ENCODE data around the gene ZNF107.

DNA sequence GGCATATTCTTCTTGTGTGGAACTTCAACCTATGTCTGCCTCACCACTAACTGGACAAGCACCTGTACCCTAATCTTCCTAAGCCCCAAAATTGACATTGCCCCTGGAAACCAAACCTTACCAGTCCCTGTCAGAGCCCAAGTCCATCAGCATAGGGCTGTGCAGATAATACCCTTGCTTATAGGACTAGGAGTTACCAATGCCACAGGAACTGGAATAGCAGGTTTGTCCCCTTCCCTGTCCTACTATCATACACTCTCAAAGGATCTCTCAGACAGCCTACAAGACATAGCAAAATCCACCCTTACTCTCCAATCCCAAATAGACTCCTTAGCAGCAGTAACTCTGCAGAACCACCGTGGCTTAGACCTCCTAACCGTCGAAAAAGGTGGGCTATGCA is 19.8 kb downstream of the ZNF107 start:
- TF ChIP-seq, protein P1, sequence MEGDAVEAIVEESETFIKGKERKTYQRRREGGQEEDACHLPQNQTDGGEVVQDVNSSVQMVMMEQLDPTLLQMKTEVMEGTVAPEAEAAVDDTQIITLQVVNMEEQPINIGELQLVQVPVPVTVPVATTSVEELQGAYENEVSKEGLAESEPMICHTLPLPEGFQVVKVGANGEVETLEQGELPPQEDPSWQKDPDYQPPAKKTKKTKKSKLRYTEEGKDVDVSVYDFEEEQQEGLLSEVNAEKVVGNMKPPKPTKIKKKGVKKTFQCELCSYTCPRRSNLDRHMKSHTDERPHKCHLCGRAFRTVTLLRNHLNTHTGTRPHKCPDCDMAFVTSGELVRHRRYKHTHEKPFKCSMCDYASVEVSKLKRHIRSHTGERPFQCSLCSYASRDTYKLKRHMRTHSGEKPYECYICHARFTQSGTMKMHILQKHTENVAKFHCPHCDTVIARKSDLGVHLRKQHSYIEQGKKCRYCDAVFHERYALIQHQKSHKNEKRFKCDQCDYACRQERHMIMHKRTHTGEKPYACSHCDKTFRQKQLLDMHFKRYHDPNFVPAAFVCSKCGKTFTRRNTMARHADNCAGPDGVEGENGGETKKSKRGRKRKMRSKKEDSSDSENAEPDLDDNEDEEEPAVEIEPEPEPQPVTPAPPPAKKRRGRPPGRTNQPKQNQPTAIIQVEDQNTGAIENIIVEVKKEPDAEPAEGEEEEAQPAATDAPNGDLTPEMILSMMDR (IDR thresholded peaks at IDR 0.05; ENCODE audit: low read depth, low read length, missing input control), result no peak
- TF ChIP-seq SP1 (IDR thresholded peaks at IDR 0.05) (no peak), RXRA (IDR thresholded peaks at IDR 0.05) (no peak), GABPA (IDR thresholded peaks at IDR 0.05 in 1 of 2, conservative IDR thresholded peaks at IDR 0.05 in 1 of 2) (no peak), JUND (IDR thresholded peaks at IDR 0.05) (no peak), TAF1 (conservative IDR thresholded peaks at IDR 0.05) (no peak), YY1 (IDR thresholded peaks at IDR 0.05) (no peak), RAD21 (IDR thresholded peaks at IDR 0.05) (no peak), FOXA1 (IDR thresholded peaks at IDR 0.05) (no peak), HNF4G (IDR thresholded peaks at IDR 0.05) (no peak)
- TF ChIP-seq, protein P2, sequence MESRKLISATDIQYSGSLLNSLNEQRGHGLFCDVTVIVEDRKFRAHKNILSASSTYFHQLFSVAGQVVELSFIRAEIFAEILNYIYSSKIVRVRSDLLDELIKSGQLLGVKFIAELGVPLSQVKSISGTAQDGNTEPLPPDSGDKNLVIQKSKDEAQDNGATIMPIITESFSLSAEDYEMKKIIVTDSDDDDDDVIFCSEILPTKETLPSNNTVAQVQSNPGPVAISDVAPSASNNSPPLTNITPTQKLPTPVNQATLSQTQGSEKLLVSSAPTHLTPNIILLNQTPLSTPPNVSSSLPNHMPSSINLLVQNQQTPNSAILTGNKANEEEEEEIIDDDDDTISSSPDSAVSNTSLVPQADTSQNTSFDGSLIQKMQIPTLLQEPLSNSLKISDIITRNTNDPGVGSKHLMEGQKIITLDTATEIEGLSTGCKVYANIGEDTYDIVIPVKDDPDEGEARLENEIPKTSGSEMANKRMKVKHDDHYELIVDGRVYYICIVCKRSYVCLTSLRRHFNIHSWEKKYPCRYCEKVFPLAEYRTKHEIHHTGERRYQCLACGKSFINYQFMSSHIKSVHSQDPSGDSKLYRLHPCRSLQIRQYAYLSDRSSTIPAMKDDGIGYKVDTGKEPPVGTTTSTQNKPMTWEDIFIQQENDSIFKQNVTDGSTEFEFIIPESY (IDR thresholded peaks at IDR 0.05), result no peak
- TF ChIP-seq, protein P3, sequence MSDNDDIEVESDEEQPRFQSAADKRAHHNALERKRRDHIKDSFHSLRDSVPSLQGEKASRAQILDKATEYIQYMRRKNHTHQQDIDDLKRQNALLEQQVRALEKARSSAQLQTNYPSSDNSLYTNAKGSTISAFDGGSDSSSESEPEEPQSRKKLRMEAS (IDR thresholded peaks at IDR 0.05), result no peak
- TF ChIP-seq, protein P4, sequence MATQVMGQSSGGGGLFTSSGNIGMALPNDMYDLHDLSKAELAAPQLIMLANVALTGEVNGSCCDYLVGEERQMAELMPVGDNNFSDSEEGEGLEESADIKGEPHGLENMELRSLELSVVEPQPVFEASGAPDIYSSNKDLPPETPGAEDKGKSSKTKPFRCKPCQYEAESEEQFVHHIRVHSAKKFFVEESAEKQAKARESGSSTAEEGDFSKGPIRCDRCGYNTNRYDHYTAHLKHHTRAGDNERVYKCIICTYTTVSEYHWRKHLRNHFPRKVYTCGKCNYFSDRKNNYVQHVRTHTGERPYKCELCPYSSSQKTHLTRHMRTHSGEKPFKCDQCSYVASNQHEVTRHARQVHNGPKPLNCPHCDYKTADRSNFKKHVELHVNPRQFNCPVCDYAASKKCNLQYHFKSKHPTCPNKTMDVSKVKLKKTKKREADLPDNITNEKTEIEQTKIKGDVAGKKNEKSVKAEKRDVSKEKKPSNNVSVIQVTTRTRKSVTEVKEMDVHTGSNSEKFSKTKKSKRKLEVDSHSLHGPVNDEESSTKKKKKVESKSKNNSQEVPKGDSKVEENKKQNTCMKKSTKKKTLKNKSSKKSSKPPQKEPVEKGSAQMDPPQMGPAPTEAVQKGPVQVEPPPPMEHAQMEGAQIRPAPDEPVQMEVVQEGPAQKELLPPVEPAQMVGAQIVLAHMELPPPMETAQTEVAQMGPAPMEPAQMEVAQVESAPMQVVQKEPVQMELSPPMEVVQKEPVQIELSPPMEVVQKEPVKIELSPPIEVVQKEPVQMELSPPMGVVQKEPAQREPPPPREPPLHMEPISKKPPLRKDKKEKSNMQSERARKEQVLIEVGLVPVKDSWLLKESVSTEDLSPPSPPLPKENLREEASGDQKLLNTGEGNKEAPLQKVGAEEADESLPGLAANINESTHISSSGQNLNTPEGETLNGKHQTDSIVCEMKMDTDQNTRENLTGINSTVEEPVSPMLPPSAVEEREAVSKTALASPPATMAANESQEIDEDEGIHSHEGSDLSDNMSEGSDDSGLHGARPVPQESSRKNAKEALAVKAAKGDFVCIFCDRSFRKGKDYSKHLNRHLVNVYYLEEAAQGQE (IDR thresholded peaks at IDR 0.05), result no peak
- TF ChIP-seq, protein P5, sequence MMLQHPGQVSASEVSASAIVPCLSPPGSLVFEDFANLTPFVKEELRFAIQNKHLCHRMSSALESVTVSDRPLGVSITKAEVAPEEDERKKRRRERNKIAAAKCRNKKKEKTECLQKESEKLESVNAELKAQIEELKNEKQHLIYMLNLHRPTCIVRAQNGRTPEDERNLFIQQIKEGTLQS (IDR thresholded peaks at IDR 0.05), result no peak

Measured in liver (tissue), 3 donors.